NCI-H2029 treated with DMSO at 0.1 percent for 48 hours (cell line): ENCODE data around the gene GPR55.
"Not testable (repeated sequence)": the region's sequence is repeated elsewhere in the genome, so short reads cannot be mapped to it uniquely, and the experiment has no call there.

Source experiments
- DNase-seq: peaks from one replicate; lab custom pipeline; 2025; lab: John Stamatoyannopoulos, UW

The GPR55 gene

GRCh38 chr2:230950874-230951339, 25.9 kb upstream of the GPR55 start:
- no peak for DNase-seq

GRCh38 chr2:230949966-230950873, 25.2 kb upstream of the GPR55 start:
- DNase-seq, result no peak

GRCh38 chr2:230947908-230948365, 22.9 kb upstream of the GPR55 start:
- DNase-seq, result no peak

- no peak for DNase-seq
These were observed 22.2 kb upstream of the GPR55 start for GRCh38 chr2:230947235-230947576.

GRCh38 chr2:230946429-230947234, 21.6 kb upstream of the GPR55 start:
- DNase-seq, result no peak

- DNase-seq, result no peak
These were observed 19.8 kb upstream of the GPR55 start for GRCh38 chr2:230944757-230945372.

GRCh38 chr2:230944123-230944653, 19.1 kb upstream of the GPR55 start:
- no peak for DNase-seq

- DNase-seq, result no peak
These were observed 18.2 kb upstream of the GPR55 start for GRCh38 chr2:230942920-230943896.

- DNase-seq, result no peak
These were observed 17.3 kb upstream of the GPR55 start for GRCh38 chr2:230942371-230942770.

GRCh38 chr2:230941202-230942180, 16.4 kb upstream of the GPR55 start:
- no peak for DNase-seq

- DNase-seq, result no peak
These were observed 15.4 kb upstream of the GPR55 start for GRCh38 chr2:230940471-230940815.

GRCh38 chr2:230939691-230940470, 14.8 kb upstream of the GPR55 start:
- DNase-seq, result no peak

GRCh38 chr2:230939066-230939591, 14.1 kb upstream of the GPR55 start:
- DNase-seq, result no peak

GRCh38 chr2:230938516-230939065, 13.5 kb upstream of the GPR55 start:
- no peak for DNase-seq

- no peak for DNase-seq
These were observed 13.1 kb upstream of the GPR55 start for GRCh38 chr2:230938098-230938497.

GRCh38 chr2:230937362-230937761, 12.3 kb upstream of the GPR55 start:
- DNase-seq, result no peak

- DNase-seq, result not testable (repeated sequence)
These were observed 11.2 kb upstream of the GPR55 start for GRCh38 chr2:230936243-230936642.

GRCh38 chr2:230935130-230935430, 10.0 kb upstream of the GPR55 start:
- DNase-seq, result no peak
